ENCODE results near the gene IPO7.
A peak's percentile ranks its signal among the peaks of the same experiment; 100 is the strongest.

The IPO7 gene

GRCh38 chr11:9384535-9385326 is at the start of gene IPO7 (continued):
- TF ChIP-seq ZBTB26 (tag by site-specific recombination; optimal IDR thresholded peaks at IDR 0.05) (peak; percentile 82), KLF16 (tag by site-specific recombination; IDR thresholded peaks at IDR 0.05) (peak; percentile 78; the same call in 1 of the 2 replicates), SETDB1 (IDR thresholded peaks at IDR 0.05; ENCODE audit: insufficient read length, low read length) (no peak), ZNF76 (tag by site-specific recombination; IDR thresholded peaks at IDR 0.05; ENCODE audit: borderline replicate concordance, low read depth) (peak; percentile 89), YY1 (tag by site-specific recombination; IDR thresholded peaks at IDR 0.05) (0 out of 2 replicates have a peak, but pooled peaks have one; percentile 26), PBX3 (CRISPR knock-in tag; IDR thresholded peaks at IDR 0.05) (peak; percentile 82; the same call in 1 of the 2 replicates), REPIN1 (tag by site-specific recombination; IDR thresholded peaks at IDR 0.05; ENCODE audit: low read depth) (peak; percentile 25; the same call in 1 of the 2 replicates), ZNF501 (tag by site-specific recombination; IDR thresholded peaks at IDR 0.05) (peak; percentile 90), ZNF148 (tag by site-specific recombination; IDR thresholded peaks at IDR 0.05; ENCODE audit: borderline replicate concordance) (no peak), ZBTB8A (tag by site-specific recombination; IDR thresholded peaks at IDR 0.05) (peak; percentile 77), ZNF2 (tag by site-specific recombination; IDR thresholded peaks at IDR 0.05) (peak; percentile 81), GFI1B (tag by site-specific recombination; IDR thresholded peaks at IDR 0.05) (no peak), ZNF24 (tag by site-specific recombination; IDR thresholded peaks at IDR 0.05) (0 out of 2 replicates have a peak, but pooled peaks have one; percentile 35), ZNF146 (tag by site-specific recombination; IDR thresholded peaks at IDR 0.05) (0 out of 2 replicates have a peak, but pooled peaks have one; percentile 21), ZNF37A (tag by site-specific recombination; IDR thresholded peaks at IDR 0.05) (no peak), ZIC2 (tag by site-specific recombination; IDR thresholded peaks at IDR 0.05) (peak; percentile 69), ZNF350 (tag by site-specific recombination; IDR thresholded peaks at IDR 0.05) (no peak), MYNN (tag by site-specific recombination; IDR thresholded peaks at IDR 0.05; ENCODE audit: borderline replicate concordance) (no peak), ZNF16 (tag by site-specific recombination; IDR thresholded peaks at IDR 0.05; ENCODE audit: low read depth) (0 out of 2 replicates have a peak, but pooled peaks have one; percentile 12), ZNF561 (tag by site-specific recombination; IDR thresholded peaks at IDR 0.05; ENCODE audit: borderline replicate concordance) (peak; percentile 47; the same call in 1 of the 2 replicates), ZNF529 (tag by site-specific recombination; IDR thresholded peaks at IDR 0.05; ENCODE audit: insufficient replicate concordance) (no peak), YY2 (tag by site-specific recombination; IDR thresholded peaks at IDR 0.05) (0 out of 2 replicates have a peak, but pooled peaks have one; percentile 7), SP7 (tag by site-specific recombination; IDR thresholded peaks at IDR 0.05) (peak; percentile 72), ZSCAN16 (tag by site-specific recombination; IDR thresholded peaks at IDR 0.05) (no peak)
- TF ChIP-seq, protein P1, sequence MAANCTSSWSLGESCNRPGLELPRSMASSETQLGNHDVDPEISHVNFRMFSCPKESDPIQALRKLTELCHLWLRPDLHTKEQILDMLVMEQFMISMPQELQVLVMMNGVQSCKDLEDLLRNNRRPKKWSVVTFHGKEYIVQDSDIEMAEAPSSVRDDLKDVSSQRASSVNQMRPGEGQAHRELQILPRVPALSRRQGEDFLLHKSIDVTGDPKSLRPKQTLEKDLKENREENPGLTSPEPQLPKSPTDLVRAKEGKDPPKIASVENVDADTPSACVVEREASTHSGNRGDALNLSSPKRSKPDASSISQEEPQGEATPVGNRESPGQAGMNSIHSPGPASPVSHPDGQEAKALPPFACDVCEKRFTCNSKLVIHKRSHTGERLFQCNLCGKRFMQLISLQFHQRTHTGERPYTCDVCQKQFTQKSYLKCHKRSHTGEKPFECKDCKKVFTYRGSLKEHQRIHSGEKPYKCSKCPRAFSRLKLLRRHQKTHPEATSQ (tag by site-specific recombination; IDR thresholded peaks at IDR 0.05): no peak
- TF ChIP-seq, protein P2, sequence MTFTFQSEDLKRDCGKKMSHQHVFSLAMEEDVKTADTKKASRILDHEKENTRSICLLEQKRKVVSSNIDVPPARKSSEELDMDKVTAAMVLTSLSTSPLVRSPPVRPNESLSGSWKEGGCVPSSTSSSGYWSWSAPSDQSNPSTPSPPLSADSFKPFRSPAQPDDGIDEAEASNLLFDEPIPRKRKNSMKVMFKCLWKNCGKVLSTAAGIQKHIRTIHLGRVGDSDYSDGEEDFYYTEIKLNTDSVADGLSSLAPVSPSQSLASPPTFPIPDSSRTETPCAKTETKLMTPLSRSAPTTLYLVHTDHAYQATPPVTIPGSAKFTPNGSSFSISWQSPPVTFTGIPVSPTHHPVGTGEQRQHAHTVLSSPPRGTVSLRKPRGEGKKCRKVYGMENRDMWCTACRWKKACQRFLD (tag by site-specific recombination; IDR thresholded peaks at IDR 0.05): no peak

Data from HEK293 (cell line).